H1 (cell line): ENCODE data around the gene CAP1. TPM values are rescaled to one million over a fixed set of nuclear protein-coding genes. Genes with fewer than 3 reads are reported as not detected.

Experiments
- CTCF ChIA-PET: fragments of 300-600 bp; sonication (Branson Sonifier 250); formaldehyde crosslinking; loops from one replicate; lab custom pipeline; 2021; ENCODE audit not compliant: partially characterized antibody; lab: Charles Lee
- POLR2A ChIA-PET: fragments of 300-600 bp; sonication (Branson Sonifier 250); formaldehyde crosslinking; loops from one replicate; lab custom pipeline; 2021; ENCODE audit warnings: inconsistent platforms; ENCODE audit not compliant: partially characterized antibody; lab: Charles Lee
- DNase-seq, 2 experiments: peaks; one replicate each; pipeline versions ENCODE4 v3.0.0 to v3.0.0-alpha.2; 2010 to 2022; ENCODE audit warnings: low spot score in 2 of 2, low read depth in 1 of 2, mixed read lengths in 1 of 2
- FAIRE-seq: peaks from 2 replicates; lab custom pipeline; 2011; peaks lifted over from hg19 to GRCh38; lab: Jason Lieb, UNC
- H2AFZ ChIP-seq: 2 replicates; pipeline ENCODE4 v1.8.1; 2012; ENCODE audit warnings: low read length, inconsistent platforms
- H2AK5ac ChIP-seq: 2 replicates; pipeline ENCODE4 v1.6.1; 2013; ENCODE audit warnings: low read depth, low read length
- H2BK120ac ChIP-seq: replicated peaks from 2 replicates; pipeline ENCODE3; 2013; ENCODE audit warnings: low read depth, low read length, inconsistent platforms
- H2BK12ac ChIP-seq: 2 replicates; pipeline ENCODE4 v1.6.1; 2013; ENCODE audit warnings: low read depth, low read length
- H2BK15ac ChIP-seq: 2 replicates; pipeline ENCODE4 v1.6.1; 2013; ENCODE audit warnings: low read length
- H2BK20ac ChIP-seq: 2 replicates; pipeline ENCODE4 v1.6.1; 2013; ENCODE audit warnings: low read length
- H2BK5ac ChIP-seq: 2 replicates; pipeline ENCODE4 v1.6.1; 2013; ENCODE audit warnings: low read depth, low read length
- H3K14ac ChIP-seq: 2 replicates; pipeline ENCODE4 v1.6.1; 2013; ENCODE audit warnings: inconsistent platforms; ENCODE audit not compliant: insufficient read length
- H3K18ac ChIP-seq: 2 replicates; pipeline ENCODE4 v1.6.1; 2013; ENCODE audit warnings: low read length; ENCODE audit errors: extremely low read depth
- H3K23ac ChIP-seq: 2 replicates; pipeline ENCODE4 v1.6.1; 2013; ENCODE audit warnings: inconsistent platforms; ENCODE audit not compliant: insufficient read length
- H3K23me2 ChIP-seq: 2 replicates; pipeline ENCODE4 v1.6.1; 2013; ENCODE audit warnings: low read depth, low read length
- H3K27ac ChIP-seq: 2 replicates; pipeline ENCODE4 v1.6.1; 2011; ENCODE audit warnings: low read depth, low read length, inconsistent platforms
- H3K27me3 ChIP-seq, 4 experiments: replicated peaks in 1 of 4; 1 replicate in 1 of 4; 2 replicates in 3 of 4; pipeline versions ENCODE4 v1.6.1 to v1.8.1; 2011 to 2013; ENCODE audit warnings: low read length in 3 of 4, mild to moderate bottlenecking in 3 of 4, inconsistent platforms in 2 of 4, mixed read lengths in 2 of 4, moderate library complexity in 1 of 4; ENCODE audit not compliant: control insufficient read depth in 3 of 4, insufficient read depth in 3 of 4; ENCODE audit errors: extremely low read depth in 1 of 4
- H3K36me3 ChIP-seq, 4 experiments: 2 replicates each; pipeline versions ENCODE4 v1.6.1 to v1.8.1; 2011 to 2013; ENCODE audit warnings: mild to moderate bottlenecking in 4 of 4, low read length in 3 of 4, moderate library complexity in 2 of 4, control low read depth in 1 of 4, inconsistent platforms in 1 of 4; ENCODE audit not compliant: insufficient read depth in 4 of 4, control insufficient read depth in 2 of 4
- H3K4ac ChIP-seq: replicated peaks from 2 replicates; pipeline ENCODE3; 2013; ENCODE audit warnings: low read length, low read depth, mixed read lengths, inconsistent platforms; ENCODE audit not compliant: insufficient read length
- H3K4me1 ChIP-seq, 4 experiments: replicated peaks in 1 of 4; 1 replicate in 1 of 4; 2 replicates in 3 of 4; pipeline versions ENCODE4 v1.6.1 to v1.8.1; 2011 to 2013; ENCODE audit warnings: low read length in 3 of 4, inconsistent platforms in 2 of 4, mixed read lengths in 1 of 4; ENCODE audit not compliant: insufficient read depth in 4 of 4, control insufficient read depth in 3 of 4
- H3K4me2 ChIP-seq, 2 experiments: 2 replicates each; pipeline versions ENCODE4 v1.6.1 to v1.8.1; 2011 to 2013; ENCODE audit warnings: low read depth in 2 of 2, low read length in 2 of 2, control low read depth in 1 of 2, inconsistent platforms in 1 of 2, mild to moderate bottlenecking in 1 of 2; ENCODE audit not compliant: insufficient read depth in 1 of 2
- H3K4me3 ChIP-seq, 4 experiments: fragments of 200-600, 300-600 bp in 1 of 4; sonication (generic), shearing (Covaris generic), sonication (Bioruptor Twin) in 1 of 4; 2 replicates each; pipeline versions ENCODE4 v1.5.1 to v1.8.1; 2011 to 2016; ENCODE audit warnings: low read length in 4 of 4, low read depth in 3 of 4, control low read depth in 2 of 4, inconsistent platforms in 2 of 4, mild to moderate bottlenecking in 2 of 4, mixed read lengths in 1 of 4, moderate library complexity in 1 of 4; ENCODE audit not compliant: insufficient read depth in 2 of 4; ENCODE audit errors: extremely low read depth in 1 of 4
- H3K56ac ChIP-seq: replicated peaks from 2 replicates; pipeline ENCODE3; 2013; ENCODE audit warnings: low read depth, mild to moderate bottlenecking, mixed read lengths, low read length, inconsistent platforms; ENCODE audit not compliant: insufficient read length
- H3K79me1 ChIP-seq: 2 replicates; pipeline ENCODE4 v1.6.1; 2013; ENCODE audit warnings: low read depth, low read length, control low read depth
- H3K79me2 ChIP-seq, 2 experiments: 2 replicates each; pipeline versions ENCODE4 v1.6.1 to v1.8.1; 2012 to 2013; ENCODE audit warnings: low read length in 2 of 2, mild to moderate bottlenecking in 2 of 2, inconsistent platforms in 1 of 2; ENCODE audit not compliant: insufficient read depth in 2 of 2, control insufficient read depth in 1 of 2
- H3K9ac ChIP-seq, 4 experiments: replicated peaks in 1 of 4; 1 replicate in 1 of 4; 2 replicates in 3 of 4; pipeline versions ENCODE4 v1.6.1 to v1.8.1; 2011 to 2013; ENCODE audit warnings: low read depth in 3 of 4, low read length in 3 of 4, control low read depth in 2 of 4, mild to moderate bottlenecking in 2 of 4, moderate library complexity in 2 of 4, inconsistent platforms in 1 of 4; ENCODE audit errors: extremely low read depth in 1 of 4
- H3K9me3 ChIP-seq, 2 experiments: 2 replicates each; pipeline versions ENCODE4 v1.6.1 to v1.8.1; 2012 to 2013; ENCODE audit warnings: mild to moderate bottlenecking in 2 of 2, moderate library complexity in 2 of 2, control low read depth in 1 of 2, inconsistent platforms in 1 of 2, low read depth in 1 of 2, low read length in 1 of 2, mixed read lengths in 1 of 2; ENCODE audit not compliant: insufficient read depth in 2 of 2
- H4K20me1 ChIP-seq, 2 experiments: replicated peaks in 1 of 2; 2 replicates each; pipeline versions ENCODE3 to v1.8.1; 2011 to 2013; ENCODE audit warnings: inconsistent platforms in 2 of 2, low read length in 2 of 2, mild to moderate bottlenecking in 1 of 2; ENCODE audit not compliant: insufficient read depth in 2 of 2, control insufficient read depth in 1 of 2
- H4K5ac ChIP-seq: 2 replicates; pipeline ENCODE4 v1.6.1; 2013; ENCODE audit warnings: low read length, low read depth, mixed read lengths, inconsistent platforms; ENCODE audit not compliant: insufficient read length
- H4K8ac ChIP-seq: 2 replicates; pipeline ENCODE4 v1.8.0; 2013; ENCODE audit warnings: mild to moderate bottlenecking, moderate library complexity, low read length, inconsistent platforms; ENCODE audit not compliant: insufficient read depth; ENCODE audit errors: extremely low read depth
- H4K91ac ChIP-seq: replicated peaks from 2 replicates; pipeline ENCODE3; 2013; ENCODE audit warnings: low read length, mixed read lengths, inconsistent platforms; ENCODE audit not compliant: insufficient read length
- GTF2F1 ChIP-seq: IDR thresholded peaks from 2 replicates; pipeline ENCODE4 v1.6.1; 2012; ENCODE audit warnings: low read depth, low read length, improper control_type of control experiment, borderline replicate concordance
- SIX5 ChIP-seq: IDR thresholded peaks from 2 replicates; pipeline ENCODE4 v1.6.1; 2011; ENCODE audit warnings: mild to moderate bottlenecking, low read depth, low read length
- TCF12 ChIP-seq: IDR thresholded peaks from 2 replicates; pipeline ENCODE4 v1.6.1; 2011; ENCODE audit warnings: low read depth, mild to moderate bottlenecking, low read length
- YY1 ChIP-seq: IDR thresholded peaks from 2 replicates; pipeline ENCODE4 v1.6.1; 2011; ENCODE audit warnings: low read depth, mild to moderate bottlenecking, low read length
- polyA plus RNA-seq, 7 experiments: library from polyadenylated mRNA; depleted of rRNA in 3 of 7; stranded (reverse) in 5 of 7; unstranded in 2 of 7; fragments of >200 nt in 5 of 7; fragments of 200-250 nt in 2 of 7; gene quantifications; 1 replicate in 5 of 7; 2 replicates in 1 of 7; 4 replicates in 1 of 7; pipeline versions ENCODE4 v1.2.1 to v1.2.3, GENCODE V29; 2011 to 2013; ENCODE audit warnings: missing spikeins in 2 of 7, mixed read lengths in 2 of 7
- total RNA-seq: library from RNA; stranded (reverse); fragmentation: NEBNext Ultra II Directional; extraction: Animal tissue kit (Norgen Biotek cat#: 25700); gene quantifications from 2 replicates; pipeline ENCODE4 v1.2.1, GENCODE V29; 2021

The CAP1 gene
- total and polyA plus RNA-seq, 2 of the 8 experiments (the other 6 are each of a cell fraction or from before 2014, with no cell fraction given): 140 to 295 TPM

DNA sequence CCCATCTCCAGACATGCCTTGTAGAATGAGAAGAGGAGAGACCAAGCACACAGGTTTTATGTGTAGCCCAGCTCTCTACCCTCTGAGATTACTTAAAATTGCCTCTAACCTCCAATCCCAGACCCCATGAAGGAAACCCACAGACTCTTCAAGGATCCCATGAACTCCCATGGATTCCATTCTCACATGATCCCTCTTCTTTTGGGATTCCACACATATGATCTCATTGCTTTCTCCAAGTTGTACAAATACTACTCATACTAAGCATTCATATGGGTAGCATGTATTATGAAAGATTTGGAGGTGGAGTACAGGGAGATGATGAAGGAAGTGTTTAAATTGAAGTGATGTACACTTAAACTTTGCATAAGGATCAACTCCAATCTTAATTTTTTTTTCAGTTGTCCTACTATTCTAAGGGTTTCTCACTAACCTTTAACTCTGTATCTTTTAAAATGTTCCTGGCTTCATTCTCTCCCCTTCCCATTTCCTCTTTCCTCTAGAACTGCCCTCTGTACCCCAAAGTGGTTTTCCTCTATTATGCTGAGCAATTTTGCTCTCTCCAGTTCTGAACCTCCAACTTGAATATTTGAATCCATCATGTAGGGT, 44.0 kb upstream of the CAP1 start:
- Histone ChIP-seq H3K14ac (no peak overlapping the region), H3K4me1 (0 out of 7 replicates have a peak, but pooled peaks cover 0 to 2% (median 1%) of the 10 kb centered on the region in 4 experiments), H2AFZ (no peak overlapping the region), H2BK5ac (no peak overlapping the region), H3K4me3 (no peak overlapping the region), H3K9ac (no peak overlapping the region), H2BK20ac (no peak overlapping the region), H4K91ac (no peak overlapping the region), H3K4ac (no peak overlapping the region)
- FAIRE-seq (no peak), DNase-seq (no peak)
- POLR2A ChIA-PET: interaction anchor here (1.0 kb wide), 1 partner anchor 19 kb away, joined by 3 read pairs; no protein-coding TSS in a partner anchor
- no peak for TF ChIP-seq GTF2F1
- no peak for TF ChIP-seq TCF12
- no peak for TF ChIP-seq SIX5
- no peak for TF ChIP-seq YY1
- TF ChIP-seq, all 59 proteins: peak for 0
- Histone ChIP-seq H3K23me2 (no peaks in the 10 kb centered on the region), H3K56ac (no peak overlapping the region), H3K4me2 (no peak overlapping the region), H2BK15ac (no peak overlapping the region), H3K27ac (no peak overlapping the region), H3K79me1 (no peaks in the 10 kb centered on the region), H4K5ac (no peak overlapping the region), H3K18ac (no peak overlapping the region), H3K36me3 (no peaks in the 10 kb centered on the region), H3K79me2 (no peaks in the 10 kb centered on the region), H2BK120ac (no peak overlapping the region), H3K27me3 (no peaks in the 10 kb centered on the region), H2BK12ac (no peak overlapping the region), H3K9me3 (peaks cover 0 to 12% of the 10 kb centered on the region in 2 experiments; a peak in 1 of 4 replicates), H4K8ac (no peak overlapping the region), H4K20me1 (no peaks in the 10 kb centered on the region), H2AK5ac (no peak overlapping the region), H3K23ac (no peak overlapping the region)
- CTCF ChIA-PET: interaction anchor here (0.6 to 0.7 kb wide), 2 partner anchors 145 to 404 kb away, joined by 3 to 4 read pairs; no protein-coding TSS in a partner anchor
